ENCODE measurements around the gene F7. TPM values are rescaled to one million over a fixed set of nuclear protein-coding genes. Genes with fewer than 3 reads are reported as not detected.
"Not testable (repeated sequence)": the region's sequence is repeated elsewhere in the genome, so short reads cannot be mapped to it uniquely, and the experiment has no call there.

The F7 gene
- total RNA-seq, 1 donor from 2014 or later: under 0.01 TPM

- no peak overlapping the region for H3K4me3 ChIP-seq (ENCODE audit: low read length in 3 of 3)
- H3K36me3 ChIP-seq (ENCODE audit: control insufficient read depth in 3 of 3, insufficient read depth in 3 of 3, low read length in 3 of 3): no peaks in the 10 kb centered on the region
- no peak overlapping the region for H3K9ac ChIP-seq (ENCODE audit: low read depth in 1 of 3, low read length in 3 of 3)
- H3K9me3 ChIP-seq (ENCODE audit: control insufficient read depth in 3 of 3, low read length in 3 of 3): no peaks in the 10 kb centered on the region
- H3K4me1 ChIP-seq (ENCODE audit: control insufficient read depth in 3 of 3, insufficient read depth in 3 of 3, low read length in 3 of 3): peaks cover 4 to 6% (median 5%) of the 10 kb centered on the region in 3 donors
- peaks cover 11 to 16% (median 14%) of the 10 kb centered on the region in 3 donors for H3K27me3 ChIP-seq (ENCODE audit: control insufficient read depth in 3 of 3, insufficient read depth in 3 of 3, low read length in 3 of 3)
- no peak overlapping the region for H3K27ac ChIP-seq (ENCODE audit: low read depth, low read length)
These were observed 53.4 kb downstream of the F7 start for GRCh38 chr13:113158946-113159345.

GRCh38 chr13:113159701-113160100, 54.1 kb downstream of the F7 start:
- Histone ChIP-seq H3K9me3 (ENCODE audit: control insufficient read depth in 3 of 3, low read length in 3 of 3) (no peaks in the 10 kb centered on the region), H3K4me3 (ENCODE audit: low read length in 3 of 3) (no peak overlapping the region), H3K36me3 (ENCODE audit: control insufficient read depth in 3 of 3, insufficient read depth in 3 of 3, low read length in 3 of 3) (no peaks in the 10 kb centered on the region), H3K4me1 (ENCODE audit: control insufficient read depth in 3 of 3, insufficient read depth in 3 of 3, low read length in 3 of 3) (peaks cover under 1 to 2% (median under 1%) of the 10 kb centered on the region in 3 donors), H3K27ac (ENCODE audit: low read depth, low read length) (no peak overlapping the region), H3K27me3 (ENCODE audit: control insufficient read depth in 3 of 3, insufficient read depth in 3 of 3, low read length in 3 of 3) (peaks cover 15 to 23% (median 16%) of the 10 kb centered on the region in 3 donors), H3K9ac (ENCODE audit: low read depth in 1 of 3, low read length in 3 of 3) (no peak overlapping the region)

- H3K4me3 ChIP-seq (ENCODE audit: low read length in 3 of 3): no peak overlapping the region
These were observed 55.4 kb downstream of the F7 start for GRCh38 chr13:113160983-113161382.

GRCh38 chr13:113161433-113161832, 55.8 kb downstream of the F7 start:
- Histone ChIP-seq H3K36me3 (ENCODE audit: control insufficient read depth in 3 of 3, insufficient read depth in 3 of 3, low read length in 3 of 3) (no peaks in the 10 kb centered on the region), H3K9ac (ENCODE audit: low read depth in 1 of 3, low read length in 3 of 3) (no peak overlapping the region), H3K27me3 (ENCODE audit: control insufficient read depth in 3 of 3, insufficient read depth in 3 of 3, low read length in 3 of 3) (peaks cover 15 to 23% (median 17%) of the 10 kb centered on the region in 3 donors), H3K4me1 (ENCODE audit: control insufficient read depth in 3 of 3, insufficient read depth in 3 of 3, low read length in 3 of 3) (no peaks in the 10 kb centered on the region), H3K4me3 (ENCODE audit: low read length in 3 of 3) (no peak overlapping the region), H3K9me3 (ENCODE audit: control insufficient read depth in 3 of 3, low read length in 3 of 3) (no peaks in the 10 kb centered on the region), H3K27ac (ENCODE audit: low read depth, low read length) (no peak overlapping the region)

More at GRCh38 chr13:113160983-113161382, 55.4 kb downstream of the F7 start:
- peaks cover 15 to 23% (median 17%) of the 10 kb centered on the region in 3 donors for H3K27me3 ChIP-seq (ENCODE audit: control insufficient read depth in 3 of 3, insufficient read depth in 3 of 3, low read length in 3 of 3)
- H3K9me3 ChIP-seq (ENCODE audit: control insufficient read depth in 3 of 3, low read length in 3 of 3): no peaks in the 10 kb centered on the region
- H3K4me1 ChIP-seq (ENCODE audit: control insufficient read depth in 3 of 3, insufficient read depth in 3 of 3, low read length in 3 of 3): no peaks in the 10 kb centered on the region
- H3K36me3 ChIP-seq (ENCODE audit: control insufficient read depth in 3 of 3, insufficient read depth in 3 of 3, low read length in 3 of 3): no peaks in the 10 kb centered on the region
- no peak overlapping the region for H3K9ac ChIP-seq (ENCODE audit: low read depth in 1 of 3, low read length in 3 of 3)
- H3K27ac ChIP-seq (ENCODE audit: low read depth, low read length): no peak overlapping the region

- not testable (repeated sequence) for H3K27ac ChIP-seq (ENCODE audit: low read depth, low read length); H3K4me3 ChIP-seq (ENCODE audit: low read length in 3 of 3); H3K4me1 ChIP-seq (ENCODE audit: control insufficient read depth in 3 of 3, insufficient read depth in 3 of 3, low read length in 3 of 3); H3K9me3 ChIP-seq (ENCODE audit: control insufficient read depth in 3 of 3, low read length in 3 of 3); H3K36me3 ChIP-seq (ENCODE audit: control insufficient read depth in 3 of 3, insufficient read depth in 3 of 3, low read length in 3 of 3); H3K9ac ChIP-seq (ENCODE audit: low read depth in 1 of 3, low read length in 3 of 3)
- peaks cover 15 to 23% (median 17%) of the 10 kb centered on the region in 3 donors for H3K27me3 ChIP-seq (ENCODE audit: control insufficient read depth in 3 of 3, insufficient read depth in 3 of 3, low read length in 3 of 3)
These were observed 56.4 kb downstream of the F7 start for GRCh38 chr13:113161975-113162374.

- no peak overlapping the region for H3K4me3 ChIP-seq (ENCODE audit: low read length in 3 of 3)
- no peak overlapping the region for H3K9ac ChIP-seq (ENCODE audit: low read depth in 1 of 3, low read length in 3 of 3)
- H3K4me1 ChIP-seq (ENCODE audit: control insufficient read depth in 3 of 3, insufficient read depth in 3 of 3, low read length in 3 of 3): no peaks in the 10 kb centered on the region
- peaks cover 15 to 23% (median 17%) of the 10 kb centered on the region in 3 donors for H3K27me3 ChIP-seq (ENCODE audit: control insufficient read depth in 3 of 3, insufficient read depth in 3 of 3, low read length in 3 of 3)
- H3K27ac ChIP-seq (ENCODE audit: low read depth, low read length): no peak overlapping the region
- no peaks in the 10 kb centered on the region for H3K36me3 ChIP-seq (ENCODE audit: control insufficient read depth in 3 of 3, insufficient read depth in 3 of 3, low read length in 3 of 3)
- H3K9me3 ChIP-seq (ENCODE audit: control insufficient read depth in 3 of 3, low read length in 3 of 3): peaks cover 0 to 2% (median 0%) of the 10 kb centered on the region in 3 donors
These were observed 57.4 kb downstream of the F7 start for GRCh38 chr13:113162783-113163685.

- peaks cover 0 to 2% (median 0%) of the 10 kb centered on the region in 3 donors for H3K9me3 ChIP-seq (ENCODE audit: control insufficient read depth in 3 of 3, low read length in 3 of 3)
- no peaks in the 10 kb centered on the region for H3K4me1 ChIP-seq (ENCODE audit: control insufficient read depth in 3 of 3, insufficient read depth in 3 of 3, low read length in 3 of 3)
- H3K9ac ChIP-seq (ENCODE audit: low read depth in 1 of 3, low read length in 3 of 3): no peak overlapping the region
- H3K4me3 ChIP-seq (ENCODE audit: low read length in 3 of 3): no peak overlapping the region
- no peak overlapping the region for H3K27ac ChIP-seq (ENCODE audit: low read depth, low read length)
- H3K36me3 ChIP-seq (ENCODE audit: control insufficient read depth in 3 of 3, insufficient read depth in 3 of 3, low read length in 3 of 3): no peaks in the 10 kb centered on the region
- H3K27me3 ChIP-seq (ENCODE audit: control insufficient read depth in 3 of 3, insufficient read depth in 3 of 3, low read length in 3 of 3): peaks cover 13 to 23% (median 17%) of the 10 kb centered on the region in 3 donors
These were observed 58.9 kb downstream of the F7 start for GRCh38 chr13:113164492-113164891.

- Histone ChIP-seq H3K4me3 (ENCODE audit: low read length in 3 of 3) (no peak overlapping the region), H3K27ac (ENCODE audit: low read depth, low read length) (no peak overlapping the region), H3K4me1 (ENCODE audit: control insufficient read depth in 3 of 3, insufficient read depth in 3 of 3, low read length in 3 of 3) (no peaks in the 10 kb centered on the region), H3K9ac (ENCODE audit: low read depth in 1 of 3, low read length in 3 of 3) (no peak overlapping the region), H3K27me3 (ENCODE audit: control insufficient read depth in 3 of 3, insufficient read depth in 3 of 3, low read length in 3 of 3) (peaks cover 13 to 20% (median 17%) of the 10 kb centered on the region in 3 donors), H3K36me3 (ENCODE audit: control insufficient read depth in 3 of 3, insufficient read depth in 3 of 3, low read length in 3 of 3) (peaks cover 0 to 2% (median 0%) of the 10 kb centered on the region in 3 donors), H3K9me3 (ENCODE audit: control insufficient read depth in 3 of 3, low read length in 3 of 3) (peaks cover 0 to 2% (median 0%) of the 10 kb centered on the region in 3 donors)
These were observed 60.7 kb downstream of the F7 start for GRCh38 chr13:113166266-113166665.

- peaks cover 3 to 5% (median 3%) of the 10 kb centered on the region in 3 donors for H3K36me3 ChIP-seq (ENCODE audit: control insufficient read depth in 3 of 3, insufficient read depth in 3 of 3, low read length in 3 of 3)
- H3K9ac ChIP-seq (ENCODE audit: low read depth in 1 of 3, low read length in 3 of 3): no peak overlapping the region
- no peaks in the 10 kb centered on the region for H3K4me1 ChIP-seq (ENCODE audit: control insufficient read depth in 3 of 3, insufficient read depth in 3 of 3, low read length in 3 of 3)
- H3K27me3 ChIP-seq (ENCODE audit: control insufficient read depth in 3 of 3, insufficient read depth in 3 of 3, low read length in 3 of 3): peaks cover 13 to 17% (median 17%) of the 10 kb centered on the region in 3 donors
- H3K27ac ChIP-seq (ENCODE audit: low read depth, low read length): no peak overlapping the region
- no peak overlapping the region for H3K4me3 ChIP-seq (ENCODE audit: low read length in 3 of 3)
- peaks cover 0 to 2% (median 0%) of the 10 kb centered on the region in 3 donors for H3K9me3 ChIP-seq (ENCODE audit: control insufficient read depth in 3 of 3, low read length in 3 of 3)
These were observed 61.1 kb downstream of the F7 start for GRCh38 chr13:113166681-113167080.

GRCh38 chr13:113167155-113167554, 61.6 kb downstream of the F7 start:
- no peak overlapping the region for H3K27ac ChIP-seq (ENCODE audit: low read depth, low read length)
- H3K9me3 ChIP-seq (ENCODE audit: control insufficient read depth in 3 of 3, low read length in 3 of 3): peaks cover 0 to 2% (median 0%) of the 10 kb centered on the region in 3 donors
- H3K27me3 ChIP-seq (ENCODE audit: control insufficient read depth in 3 of 3, insufficient read depth in 3 of 3, low read length in 3 of 3): peaks cover 13 to 17% (median 17%) of the 10 kb centered on the region in 3 donors
- peaks cover 6 to 7% (median 7%) of the 10 kb centered on the region in 3 donors for H3K36me3 ChIP-seq (ENCODE audit: control insufficient read depth in 3 of 3, insufficient read depth in 3 of 3, low read length in 3 of 3)
- no peak overlapping the region for H3K9ac ChIP-seq (ENCODE audit: low read depth in 1 of 3, low read length in 3 of 3)
- no peak overlapping the region for H3K4me3 ChIP-seq (ENCODE audit: low read length in 3 of 3)
- no peaks in the 10 kb centered on the region for H3K4me1 ChIP-seq (ENCODE audit: control insufficient read depth in 3 of 3, insufficient read depth in 3 of 3, low read length in 3 of 3)

Measured in skeletal muscle tissue (tissue), 4 donors.